Tibial artery (tissue), 4 donors: Measurements from ENCODE around the gene SFXN2.

ENCODE experiments used
- DNase-seq, 2 donors: peaks; one replicate each; pipeline ENCODE4 v3.0.0-alpha.2; 2019
- H3K27ac ChIP-seq, 2 donors: fragments of 200-600 bp; sonication (generic) in 1 of 2; 1 replicate in 1 of 2; 2 replicates in 1 of 2; pipeline ENCODE4 v1.5.1; 2018 to 2019; ENCODE audit warnings: mild to moderate bottlenecking in 1 of 2
- H3K27me3 ChIP-seq, 2 donors: fragments of 200-600 bp; sonication (generic) in 1 of 2; one replicate each; pipeline versions ENCODE4 v1.5.1 to v1.6.0; 2016 to 2019
- H3K36me3 ChIP-seq, 3 donors: fragments of 200-600 bp; sonication (generic) in 2 of 3; one replicate each; pipeline ENCODE4 v1.5.1; 2016 to 2019; ENCODE audit warnings: mild to moderate bottlenecking in 2 of 3
- H3K4me1 ChIP-seq, 4 donors: fragments of 200-600 bp; sonication (generic) in 2 of 4; 1 replicate in 3 of 4; 2 replicates in 1 of 4; pipeline ENCODE4 v1.5.1; 2016 to 2019
- H3K4me3 ChIP-seq, 2 donors: fragments of 200-600 bp; sonication (generic) in 1 of 2; 1 replicate in 1 of 2; 2 replicates in 1 of 2; pipeline ENCODE4 v1.5.1; 2018 to 2019; ENCODE audit warnings: mild to moderate bottlenecking in 2 of 2
- H3K9me3 ChIP-seq, 3 donors: fragments of 200-600 bp; sonication (generic) in 1 of 3; one replicate each; pipeline ENCODE4 v1.5.1; 2016 to 2019
- CTCF ChIP-seq, 2 experiments: fragments of 200-600 bp in 1 of 2; fragments of 450-650 bp in 1 of 2; IDR thresholded peaks; one replicate each; pipeline ENCODE4 v1.5.1; 2017 to 2019; ENCODE audit warnings: antibody characterized with exemption in 2 of 2, mild to moderate bottlenecking in 1 of 2, moderate library complexity in 1 of 2
- intact Hi-C: fragments of 100-400 bp; cut with DNase I; formaldehyde crosslinking; loops from one replicate; pipeline ENCODE4 v1.15.0; 2023; ENCODE audit warnings: low total_unique reads

Gene SFXN2

GRCh38 chr10:102670065-102670670 lies 44.3 kb upstream of the SFXN2 start:
- intact Hi-C loops: no loop called here
- Histone ChIP-seq H3K36me3 (no peaks in the 10 kb centered on the region), H3K27ac (peak overlapping the region; percentile 72), H3K9me3 (no peaks in the 10 kb centered on the region), H3K4me1 (peaks cover 11 to 43% (median 36%) of the 10 kb centered on the region in 4 donors), H3K27me3 (no peaks in the 10 kb centered on the region), H3K4me3 (no peak overlapping the region)
- no peak for TF ChIP-seq CTCF (IDR thresholded peaks at IDR 0.05)
- peak in 1 of 2 donors; percentile 4 for DNase-seq

- no peaks in the 10 kb centered on the region for H3K36me3 ChIP-seq
- DNase-seq: peak in 1 of 2 donors; percentile 47
- intact Hi-C loops: no loop called here
- no peak for TF ChIP-seq CTCF (IDR thresholded peaks at IDR 0.05)
- no peak overlapping the region for H3K27ac ChIP-seq
- no peak overlapping the region for H3K4me3 ChIP-seq
- no peaks in the 10 kb centered on the region for H3K9me3 ChIP-seq
- no peaks in the 10 kb centered on the region for H3K27me3 ChIP-seq
- H3K4me1 ChIP-seq: peaks cover 13 to 51% (median 44%) of the 10 kb centered on the region in 4 donors
Measured at GRCh38 chr10:102670871-102671434, 43.5 kb upstream of the SFXN2 start.

GRCh38 chr10:102673236-102673818 lies 41.1 kb upstream of the SFXN2 start:
- peaks cover 13 to 64% (median 49%) of the 10 kb centered on the region in 4 donors for H3K4me1 ChIP-seq
- DNase-seq: peak in 1 of 2 donors; percentile 63
- H3K27ac ChIP-seq: peak overlapping the region; percentile 81 to 90
- no peaks in the 10 kb centered on the region for H3K27me3 ChIP-seq
- no peak for TF ChIP-seq CTCF (IDR thresholded peaks at IDR 0.05)
- intact Hi-C loops: no loop called here
- no peaks in the 10 kb centered on the region for H3K9me3 ChIP-seq
- no peaks in the 10 kb centered on the region for H3K36me3 ChIP-seq
- H3K4me3 ChIP-seq: peak overlapping the region; percentile 38 to 46

GRCh38 chr10:102673819-102674511 lies 40.5 kb upstream of the SFXN2 start:
- peaks cover 13 to 64% (median 50%) of the 10 kb centered on the region in 4 donors for H3K4me1 ChIP-seq
- H3K27ac ChIP-seq: peak overlapping the region; percentile 81 to 90
- H3K9me3 ChIP-seq: no peaks in the 10 kb centered on the region
- H3K36me3 ChIP-seq: no peaks in the 10 kb centered on the region
- no peaks in the 10 kb centered on the region for H3K27me3 ChIP-seq
- peak; percentile 68 to 90 for DNase-seq
- TF ChIP-seq CTCF (IDR thresholded peaks at IDR 0.05): no peak
- H3K4me3 ChIP-seq: peak overlapping the region; percentile 38 to 46
- intact Hi-C loops: no loop called here

- intact Hi-C loops: no loop called here
- peak overlapping the region; percentile 38 to 46 for H3K4me3 ChIP-seq
- H3K27me3 ChIP-seq: no peaks in the 10 kb centered on the region
Measured at GRCh38 chr10:102674566-102674965, 39.9 kb upstream of the SFXN2 start.

More at GRCh38 chr10:102674566-102674965, 39.9 kb upstream of the SFXN2 start:
- Histone ChIP-seq H3K27ac (peak overlapping the region; percentile 81 to 90), H3K9me3 (no peaks in the 10 kb centered on the region), H3K36me3 (no peaks in the 10 kb centered on the region), H3K4me1 (peaks cover 13 to 62% (median 46%) of the 10 kb centered on the region in 4 donors)
- TF ChIP-seq CTCF (IDR thresholded peaks at IDR 0.05): no peak
- no peak for DNase-seq
